HG03196 (cell line): ENCODE results near the gene RCOR3.

Experiments
- ATAC-seq: cut with Tn5 transposase; IDR thresholded peaks from one replicate; pipeline ENCODE4 v1.9.1; 2021; ENCODE audit not compliant: unreplicated experiment

RCOR3 gene

DNA sequence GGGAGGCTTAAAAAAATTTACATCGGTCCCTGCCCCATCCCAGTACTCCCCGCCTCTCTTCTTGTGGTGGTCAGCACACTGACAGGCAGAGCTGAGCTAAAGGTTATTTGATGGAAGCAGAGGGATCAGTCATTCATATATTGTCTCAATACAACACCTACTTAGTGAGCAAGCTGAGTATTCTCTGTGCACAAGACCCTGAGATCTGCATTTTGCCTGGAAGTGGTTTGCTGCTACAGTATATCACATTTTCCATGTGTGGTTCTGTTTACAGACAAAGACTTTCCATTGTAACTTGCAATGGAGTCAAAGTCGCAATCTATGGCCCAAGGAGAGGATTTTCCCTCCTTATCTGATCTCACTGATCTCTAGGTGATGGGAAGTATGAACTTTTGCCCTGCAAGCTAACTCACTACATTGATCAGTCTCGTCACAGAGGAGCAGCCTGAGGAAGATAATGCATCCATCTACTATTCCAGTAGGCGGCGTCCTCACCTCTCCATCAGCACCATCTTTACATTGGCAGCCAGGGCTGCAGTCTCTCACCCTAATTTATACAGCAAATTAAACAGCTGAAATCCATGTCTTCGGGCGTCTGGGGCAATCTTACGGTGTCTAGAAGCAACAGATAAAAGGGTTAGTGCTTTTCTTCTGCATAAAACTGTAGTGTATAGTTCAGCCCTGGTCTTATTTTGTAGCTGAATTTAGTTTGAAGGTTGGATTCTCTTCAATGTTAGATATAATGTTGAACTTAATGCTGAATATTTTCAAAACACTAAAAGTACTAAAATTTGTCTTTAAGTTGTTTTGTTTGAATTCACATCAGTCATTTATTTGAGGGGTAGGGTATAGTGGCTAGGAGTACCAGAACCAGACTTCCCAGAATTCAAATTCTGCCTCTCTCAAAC, 64.2 kb downstream of the RCOR3 start:
- peak; percentile 52 for ATAC-seq

DNA sequence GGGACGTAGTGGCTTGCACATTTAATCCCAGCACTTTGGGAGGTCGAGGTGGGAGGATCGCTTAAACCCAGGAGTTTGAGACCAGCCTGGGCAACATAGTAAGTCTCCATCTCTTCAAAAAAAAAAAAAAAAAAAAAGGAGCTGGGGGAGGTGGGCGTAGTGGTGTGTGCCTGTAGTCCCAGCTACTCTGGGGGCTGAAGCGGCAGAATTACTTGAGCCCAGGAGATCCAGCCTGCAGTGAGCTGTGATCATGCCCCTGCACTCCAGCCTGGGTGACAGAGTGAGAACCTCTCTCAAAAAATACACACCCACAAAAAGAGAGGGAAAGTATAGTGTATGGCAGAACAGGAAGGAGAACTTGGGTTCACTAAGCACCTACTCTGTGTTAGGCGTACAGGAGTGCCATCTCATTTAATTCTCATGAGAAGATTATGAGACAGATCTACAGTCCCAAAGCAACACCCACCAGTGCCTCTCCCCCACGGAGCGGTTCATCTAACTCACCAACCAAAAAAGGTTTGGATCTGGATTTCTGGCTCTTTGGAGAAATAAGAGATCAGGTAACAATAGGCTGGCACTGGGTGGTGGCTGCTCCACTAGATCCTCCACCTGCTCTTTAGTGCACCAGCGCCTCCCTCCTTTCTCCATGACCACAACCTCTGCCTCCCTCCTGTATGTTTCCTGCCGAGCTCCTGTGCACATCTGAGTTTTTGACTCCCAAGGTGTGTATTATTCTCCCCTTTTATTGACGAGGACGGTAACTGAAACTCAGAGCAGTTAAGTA, 66.0 kb downstream of the RCOR3 start:
- no peak for ATAC-seq

DNA sequence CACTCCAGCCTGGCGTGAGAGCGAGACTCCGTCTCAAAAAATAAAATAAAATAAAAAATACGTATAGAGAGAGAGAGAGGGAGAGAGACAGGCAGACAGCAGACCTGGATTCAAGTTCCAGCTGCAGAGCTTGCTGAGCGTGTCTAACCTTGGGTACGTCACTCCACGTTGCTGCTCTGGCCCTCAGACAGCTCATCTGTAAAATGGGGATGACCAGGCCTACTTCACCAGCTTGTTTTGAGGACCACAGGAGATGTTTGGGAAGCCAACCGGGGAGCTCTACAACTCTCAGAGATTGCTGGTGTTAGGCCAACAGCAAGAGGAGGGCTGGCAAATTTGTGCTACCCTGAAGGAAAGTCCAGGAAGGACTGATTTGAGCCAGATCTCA, 67.0 kb downstream of the RCOR3 start:
- ATAC-seq, result no peak

DNA sequence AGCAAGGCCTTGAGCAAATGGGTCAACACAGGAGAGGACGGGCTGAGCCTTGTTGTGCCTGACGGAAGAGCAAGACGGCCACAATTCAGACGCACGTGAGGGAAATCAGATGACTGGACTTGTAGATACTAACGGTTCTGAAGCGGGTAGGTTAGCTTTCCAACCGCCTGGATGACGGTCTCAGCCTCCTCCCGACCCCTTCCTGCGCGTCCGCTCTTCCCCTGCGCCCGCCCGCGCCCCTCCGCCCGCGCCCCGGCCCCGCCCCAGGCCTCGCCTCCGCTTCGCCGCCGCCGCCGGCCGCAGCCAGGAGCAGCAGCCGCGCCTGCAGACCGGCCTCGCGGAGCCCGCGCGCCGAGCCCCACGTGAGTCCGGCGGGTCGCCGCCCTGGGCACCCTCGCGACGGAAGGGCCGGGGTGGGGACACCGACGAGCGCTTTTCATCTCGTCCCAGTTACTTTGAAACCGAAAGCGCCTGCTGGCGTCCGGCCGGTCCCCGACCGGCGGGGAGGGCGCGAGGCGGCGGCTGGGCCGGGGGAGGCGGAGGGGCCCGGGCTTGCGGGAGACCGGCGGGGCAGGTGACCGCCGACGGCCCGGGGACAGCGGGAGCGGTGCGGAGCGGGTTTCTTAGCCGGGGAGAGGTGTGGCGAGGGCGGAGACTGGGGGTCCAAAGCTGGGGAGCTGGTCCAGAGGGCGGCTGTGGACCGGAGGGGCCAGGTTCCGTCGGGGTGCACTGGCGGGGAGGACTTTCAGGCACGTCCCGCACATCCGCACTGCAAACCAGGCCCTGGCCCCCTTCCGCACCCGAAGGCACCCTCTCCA, 67.6 kb downstream of the RCOR3 start, which contains the start of gene TRAF5:
Gene TRAF5, plus strand, starts transcription at position 306 of the 818 bp plus-strand sequence. CDS start 26,407 bp downstream, outside the sequence.
- ATAC-seq, result peak; percentile 28

DNA sequence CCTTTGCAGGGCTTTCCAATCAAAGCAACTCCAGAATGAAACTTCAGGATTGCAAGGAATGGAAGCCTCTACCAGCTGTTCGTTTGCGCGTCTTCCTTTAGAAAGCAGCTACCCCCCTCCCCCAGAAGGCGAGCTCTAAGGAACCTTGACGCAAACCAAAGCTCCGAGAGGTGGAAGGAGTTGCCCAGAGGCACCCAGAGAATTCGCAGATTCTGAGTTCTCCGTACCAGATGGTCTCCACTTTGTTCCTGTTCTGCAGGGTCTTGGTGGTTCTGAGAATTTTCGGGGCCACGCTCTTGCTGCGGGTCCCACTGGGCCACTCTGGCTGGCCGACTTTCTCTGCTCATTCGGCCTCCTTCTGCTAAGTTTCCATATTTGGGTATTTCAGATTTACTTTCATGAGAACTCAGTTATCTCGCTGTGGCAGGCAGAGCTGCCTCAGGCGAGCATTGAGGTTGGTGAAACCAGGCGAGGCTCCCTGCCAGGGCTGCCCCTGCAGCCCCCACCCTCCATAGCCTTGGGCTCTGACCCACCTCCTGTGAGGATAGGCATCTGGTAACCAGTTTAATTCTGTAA, 68.3 kb downstream of the RCOR3 start:
- ATAC-seq, result peak; percentile 36

DNA sequence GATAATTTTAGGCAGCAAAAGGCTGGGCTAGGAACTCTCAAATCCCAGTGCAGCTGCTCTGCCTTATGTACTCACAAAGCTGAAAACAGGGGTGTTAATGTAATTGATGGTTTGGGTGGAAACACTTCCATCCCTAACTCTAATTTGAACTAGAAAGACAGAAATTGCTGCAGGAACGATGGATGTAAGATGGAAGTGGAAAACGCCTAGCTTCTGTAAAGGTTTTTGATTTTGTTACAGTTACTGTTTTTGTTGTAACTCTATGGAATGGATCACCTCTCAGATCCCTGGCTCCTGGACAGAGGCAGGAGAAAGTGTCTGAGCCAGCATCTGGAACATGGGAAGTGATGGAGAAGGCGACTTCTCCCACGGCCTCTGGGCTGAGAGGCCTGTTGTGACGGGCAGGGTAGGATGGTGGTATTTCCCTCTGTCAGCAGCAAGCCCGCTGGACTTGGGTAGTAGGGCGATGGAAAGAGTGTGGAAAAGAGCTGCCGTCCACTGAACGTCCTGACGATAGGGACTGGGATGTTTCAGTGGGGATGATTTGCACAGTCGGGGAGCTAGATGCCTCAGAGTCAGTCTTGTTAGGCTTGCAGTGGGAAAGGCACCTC, 69.0 kb downstream of the RCOR3 start:
- no peak for ATAC-seq

DNA sequence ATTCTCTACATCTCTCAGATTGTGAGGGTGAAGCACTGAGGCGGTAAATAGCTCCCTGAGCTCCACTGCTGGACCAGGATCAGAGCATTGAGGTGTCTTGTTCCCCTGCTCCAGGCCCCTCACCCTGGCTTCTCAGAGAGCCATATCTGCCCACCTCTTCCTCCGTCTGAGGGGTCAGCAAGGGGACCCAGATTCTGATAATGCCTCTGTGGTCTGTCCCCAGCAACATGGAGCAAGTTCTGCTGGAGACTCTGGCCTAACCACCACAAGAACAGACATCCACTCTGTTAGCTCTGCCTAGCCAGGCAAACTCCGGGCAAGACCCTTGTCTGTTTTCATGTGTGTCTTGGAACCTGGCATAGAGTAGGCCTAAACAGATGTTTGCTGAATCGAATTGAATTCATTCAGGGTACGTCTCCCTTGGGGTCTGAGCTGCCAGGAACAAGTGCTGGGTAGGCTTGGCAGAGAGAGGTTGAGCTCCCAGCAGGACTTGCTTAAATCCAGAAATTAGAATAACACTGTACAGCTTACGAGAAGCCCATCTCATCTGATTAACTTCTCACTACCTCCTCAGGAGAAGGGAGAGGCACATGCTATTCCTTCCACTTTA, 69.8 kb downstream of the RCOR3 start:
- no peak for ATAC-seq

DNA sequence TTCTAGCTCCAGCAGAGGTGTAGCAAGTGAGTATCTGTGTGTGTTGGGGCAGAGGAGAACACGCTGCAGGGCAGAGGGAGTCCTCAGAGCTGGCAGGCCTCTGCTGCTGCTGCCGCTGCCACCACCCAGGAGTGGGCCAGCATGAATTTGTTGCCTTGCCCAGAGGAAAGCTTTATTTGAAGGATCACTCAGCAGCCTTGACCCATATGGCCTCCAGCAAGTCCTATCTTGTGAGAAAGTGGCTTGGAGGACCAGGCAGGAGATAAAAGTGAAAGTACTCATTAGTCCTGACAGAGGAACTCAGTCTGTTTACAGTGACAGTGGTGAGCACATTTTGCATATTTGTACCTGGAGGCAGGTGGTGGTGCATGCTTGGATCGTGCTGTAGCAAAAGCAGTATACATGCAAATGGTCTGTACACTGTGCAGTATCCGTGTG, 70.6 kb downstream of the RCOR3 start:
- ATAC-seq, result peak; percentile 41

DNA sequence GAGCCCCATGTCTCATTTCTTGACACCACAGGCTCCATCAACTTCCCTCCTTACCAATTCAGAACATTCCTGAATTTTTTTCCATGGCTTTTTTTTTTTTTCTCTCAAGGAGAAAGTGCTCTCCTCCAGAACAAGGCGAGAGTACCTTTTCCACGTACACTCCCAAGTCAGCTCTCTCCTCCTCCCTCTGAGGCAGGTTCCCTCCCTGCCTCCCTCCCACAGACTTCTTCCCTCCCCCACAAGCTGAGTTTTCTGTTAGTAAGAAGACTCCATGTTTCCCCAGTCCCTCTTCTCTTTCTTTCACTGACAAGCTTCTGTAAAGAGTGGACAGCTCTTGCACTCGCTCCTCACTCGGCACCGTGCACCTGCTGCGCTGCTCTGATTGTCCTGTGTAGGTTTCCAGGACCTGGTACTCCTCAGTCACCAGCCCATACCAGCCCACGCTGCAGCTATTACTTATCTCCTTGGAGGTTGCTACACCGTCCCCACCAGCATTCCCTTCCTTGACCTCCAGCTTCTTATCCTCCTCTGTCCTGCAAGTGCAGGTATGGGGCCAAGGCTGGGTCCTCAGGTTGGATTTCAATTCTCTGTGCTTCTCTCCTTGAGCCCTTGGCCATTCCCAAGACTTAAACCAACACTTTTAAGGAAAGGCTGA, 71.2 kb downstream of the RCOR3 start:
- ATAC-seq, result no peak

DNA sequence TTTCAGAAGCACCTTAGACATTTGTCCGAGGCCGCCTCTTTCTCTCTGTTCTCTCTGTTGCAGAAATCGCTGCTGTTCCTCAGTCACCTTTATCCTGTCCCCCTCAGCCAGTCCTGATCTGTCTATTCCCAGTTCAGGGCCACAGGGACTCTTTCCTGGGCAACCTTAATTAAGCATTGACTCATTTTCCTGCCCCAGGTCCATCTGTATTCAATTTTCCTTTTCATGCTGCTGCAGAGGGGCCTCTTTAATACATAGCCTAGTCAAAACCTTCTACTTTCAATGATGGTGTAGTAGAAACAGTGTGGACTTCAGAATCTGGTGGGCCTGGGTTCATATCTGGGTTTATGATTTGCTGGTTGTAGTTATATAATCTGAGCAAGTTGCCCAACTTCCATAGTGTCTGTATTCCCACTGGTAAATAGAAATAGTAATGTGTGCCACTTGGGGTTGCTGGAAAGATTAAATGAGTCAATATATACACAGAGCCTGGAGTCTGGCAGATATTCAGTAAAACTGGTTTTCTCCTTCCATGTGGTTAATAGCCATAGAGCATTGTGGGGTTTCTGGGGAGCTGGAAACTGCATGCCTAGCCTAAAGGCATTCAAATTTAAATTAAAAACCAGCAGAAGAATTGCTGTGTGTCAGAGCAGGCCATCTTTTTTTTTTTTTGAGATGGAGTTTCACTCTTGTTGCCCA, 72.0 kb downstream of the RCOR3 start:
- ATAC-seq, result no peak

DNA sequence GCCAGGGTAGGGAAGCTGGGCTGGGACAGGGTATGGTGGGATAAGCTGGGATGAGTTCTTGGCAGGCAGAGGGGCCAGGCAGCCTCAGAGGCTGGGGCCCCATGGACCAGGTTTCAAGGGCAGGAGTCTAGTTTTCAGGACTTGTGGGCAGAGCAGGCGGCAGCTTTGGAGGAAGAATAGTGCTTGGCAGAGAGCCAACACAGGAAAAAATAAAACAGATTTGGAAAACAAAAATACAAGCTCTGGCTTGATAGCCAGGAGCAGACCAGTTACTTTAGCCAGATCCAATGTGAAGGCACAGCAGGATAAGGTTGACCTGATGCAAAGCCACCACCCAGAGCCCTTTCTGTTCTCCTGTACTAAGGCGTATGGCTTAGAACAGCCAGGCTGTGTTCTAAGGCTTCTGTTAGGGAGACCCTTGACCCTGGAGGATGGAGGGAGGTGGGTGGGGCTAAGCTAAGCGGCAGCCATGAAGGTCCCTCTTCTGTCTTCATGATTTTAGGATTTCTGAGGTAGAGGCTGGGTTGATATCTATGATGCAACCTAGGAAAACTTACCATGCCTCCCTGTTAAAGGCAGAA, 73.0 kb downstream of the RCOR3 start:
- no peak for ATAC-seq

DNA sequence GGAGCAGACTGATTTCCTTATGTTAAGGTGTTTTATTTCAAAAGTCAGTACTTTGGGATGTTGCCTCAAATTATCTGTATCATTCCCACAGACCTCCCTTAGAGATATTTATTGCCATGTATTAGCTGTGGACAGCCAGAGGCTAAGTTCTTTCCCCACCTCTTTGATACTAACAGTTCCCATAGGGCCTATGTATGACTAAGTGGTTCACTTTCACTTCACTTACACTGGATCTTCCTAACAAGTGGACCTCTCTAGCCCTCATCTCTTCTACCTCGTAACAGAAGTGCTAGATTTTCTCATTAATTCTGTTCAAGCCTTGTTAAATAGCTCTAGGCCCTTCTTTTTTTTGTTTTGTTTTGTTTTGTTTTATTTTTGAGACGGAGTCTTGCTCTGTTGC, 73.7 kb downstream of the RCOR3 start:
- no peak for ATAC-seq

DNA sequence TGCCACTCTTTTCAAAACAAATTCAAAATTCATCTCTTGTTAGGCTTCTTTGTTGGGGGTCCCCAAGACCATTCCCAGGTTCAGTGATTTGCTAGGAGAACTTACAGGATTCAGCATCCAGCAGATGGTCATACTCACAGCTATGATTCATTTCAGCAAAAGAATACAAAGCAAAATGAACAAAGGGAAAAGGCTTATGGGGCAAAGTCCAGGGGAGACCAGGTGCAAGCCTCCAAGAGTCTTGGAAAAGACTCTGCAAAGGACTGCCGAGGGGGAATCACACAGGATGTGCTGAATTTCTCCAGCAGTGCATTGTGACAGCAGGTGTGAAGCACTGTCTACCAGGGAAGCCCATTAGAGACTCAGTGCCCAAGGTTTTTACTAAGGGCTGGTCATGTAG, 74.7 kb downstream of the RCOR3 start:
- no peak for ATAC-seq

DNA sequence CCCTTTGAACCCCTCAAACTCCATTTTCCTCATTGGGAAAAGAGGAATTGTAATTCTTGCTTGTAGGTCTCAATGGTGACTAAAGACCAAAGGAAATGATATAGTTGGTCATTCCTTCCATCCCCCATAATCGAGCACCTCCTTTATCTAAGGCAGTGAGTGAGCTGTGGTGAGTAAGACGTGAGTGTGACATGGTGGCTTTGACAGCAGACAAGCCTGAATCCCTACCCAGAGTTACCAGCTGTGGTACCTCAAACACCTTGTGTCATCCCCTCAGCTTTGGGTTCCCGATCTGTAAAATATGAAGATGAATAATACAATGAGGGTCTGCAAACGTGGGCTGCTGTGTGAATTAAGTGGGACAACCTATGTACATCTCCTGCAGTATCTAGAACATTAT, 75.8 kb downstream of the RCOR3 start:
- no peak for ATAC-seq

DNA sequence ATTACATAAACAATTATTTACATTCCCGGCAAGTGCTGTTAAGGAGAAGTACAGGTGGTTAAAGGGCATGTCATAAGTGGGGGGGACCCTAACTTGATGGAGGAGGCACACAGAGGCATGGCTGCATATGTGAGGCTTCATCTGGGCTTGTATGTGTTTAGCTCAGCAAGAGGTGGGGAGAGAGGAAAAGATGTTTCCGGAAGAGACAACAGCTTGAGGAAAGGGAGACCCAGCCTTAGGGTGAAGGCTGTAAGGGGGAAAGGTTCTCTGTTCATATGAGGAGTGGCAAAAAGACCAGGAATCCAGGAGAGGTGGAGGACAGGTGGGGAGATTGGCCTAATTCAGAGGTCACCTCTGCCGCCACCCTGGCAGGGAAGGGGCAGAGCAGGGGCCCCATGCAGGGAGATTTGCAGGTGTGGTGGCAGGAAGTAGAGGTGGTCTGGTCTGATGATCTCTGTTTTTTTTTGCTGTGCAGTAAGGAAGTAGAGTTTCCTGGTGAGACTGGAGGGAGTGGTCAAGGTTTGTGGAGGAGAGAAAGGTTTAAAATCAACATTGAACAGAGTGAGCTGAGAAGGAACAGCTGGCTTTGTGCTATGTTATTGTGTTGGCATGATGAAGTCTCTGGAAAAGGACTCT, 76.5 kb downstream of the RCOR3 start:
- ATAC-seq, result peak; percentile 76

DNA sequence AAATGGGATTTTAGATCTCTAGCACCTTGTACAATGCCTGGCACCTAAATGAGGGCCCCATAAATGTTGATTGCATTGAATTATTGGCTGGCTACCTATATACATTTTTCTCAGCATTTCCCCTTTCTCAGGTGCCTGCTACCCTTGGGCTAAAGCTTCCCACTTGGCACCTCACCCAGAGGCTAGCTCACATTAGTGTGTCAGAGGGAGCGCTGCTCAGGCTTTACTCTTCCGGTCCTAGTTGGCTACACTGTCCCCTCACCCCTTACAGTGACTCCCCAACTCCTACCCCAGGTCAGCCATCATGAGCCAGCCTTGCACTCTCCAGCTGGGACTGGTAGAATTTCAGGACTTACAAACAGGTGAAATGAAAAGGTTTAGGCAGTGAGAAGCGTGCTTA, 77.0 kb downstream of the RCOR3 start:
- ATAC-seq, result no peak

DNA sequence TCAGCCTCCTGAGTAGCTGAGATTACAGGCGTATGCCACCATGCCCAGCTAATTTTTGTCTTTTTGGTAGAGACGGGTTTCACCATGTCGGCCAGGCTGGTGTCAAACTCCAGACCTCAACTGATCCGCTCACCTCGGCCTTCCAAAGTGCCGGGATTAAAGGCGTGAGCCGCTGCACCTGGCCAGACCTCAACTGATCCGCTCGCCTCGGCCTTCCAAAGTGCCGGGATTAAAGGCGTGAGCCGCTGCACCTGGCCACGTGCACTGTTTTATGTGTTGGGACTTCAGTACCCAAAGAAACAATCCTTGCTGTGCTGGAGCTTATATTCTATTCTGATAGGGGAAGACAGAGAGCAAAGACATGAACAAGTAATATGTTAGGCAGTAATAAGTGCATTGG, 77.6 kb downstream of the RCOR3 start:
- ATAC-seq, result no peak
